ENCODE results near the gene FSCN2.

Gene FSCN2

GRCh38 chr17:81558115-81558468 is 29.9 kb downstream of the FSCN2 start:
- no peak for DNase-seq (ENCODE audit: low spot score)

- DNase-seq (ENCODE audit: low spot score), result no peak
These were observed 31.0 kb downstream of the FSCN2 start for GRCh38 chr17:81558941-81559806.

- DNase-seq (ENCODE audit: low spot score), result no peak
These were observed 33.3 kb downstream of the FSCN2 start for GRCh38 chr17:81561494-81561885.

- no peak for DNase-seq (ENCODE audit: low spot score)
These were observed 35.8 kb downstream of the FSCN2 start for GRCh38 chr17:81563861-81564586.

GRCh38 chr17:81564778-81565177 is 36.6 kb downstream of the FSCN2 start:
- no peak for DNase-seq (ENCODE audit: low spot score)

GRCh38 chr17:81565231-81565630 is 37.1 kb downstream of the FSCN2 start:
- DNase-seq (ENCODE audit: low spot score), result no peak

- no peak for DNase-seq (ENCODE audit: low spot score)
These were observed 38.4 kb downstream of the FSCN2 start for GRCh38 chr17:81566461-81567126.

- no peak for DNase-seq (ENCODE audit: low spot score)
These were observed 39.0 kb downstream of the FSCN2 start for GRCh38 chr17:81567191-81567590.

- DNase-seq (ENCODE audit: low spot score), result no peak
These were observed 40.2 kb downstream of the FSCN2 start for GRCh38 chr17:81568416-81568815.

- peak; percentile 25 for DNase-seq (ENCODE audit: low spot score)
These were observed 41.9 kb downstream of the FSCN2 start for GRCh38 chr17:81569986-81570514.

- peak; percentile 18 for DNase-seq (ENCODE audit: low spot score)
These were observed 42.8 kb downstream of the FSCN2 start for GRCh38 chr17:81570964-81571363.

- peak; percentile 45 for DNase-seq (ENCODE audit: low spot score)
These were observed 44.5 kb downstream of the FSCN2 start for GRCh38 chr17:81572563-81573168.

GRCh38 chr17:81573794-81574642 is 45.8 kb downstream of the FSCN2 start:
- DNase-seq (ENCODE audit: low spot score), result peak; percentile 75

GRCh38 chr17:81574643-81574956 is 46.4 kb downstream of the FSCN2 start:
- DNase-seq (ENCODE audit: low spot score), result no peak

- DNase-seq (ENCODE audit: low spot score), result no peak
These were observed 47.7 kb downstream of the FSCN2 start for GRCh38 chr17:81575836-81576235.

GRCh38 chr17:81576621-81577277 is 48.6 kb downstream of the FSCN2 start:
- DNase-seq (ENCODE audit: low spot score), result peak; percentile 51

GRCh38 chr17:81577278-81578000 is 49.3 kb downstream of the FSCN2 start:
- DNase-seq (ENCODE audit: low spot score), result peak; percentile 36

GRCh38 chr17:81578038-81578441 is 49.9 kb downstream of the FSCN2 start:
- DNase-seq (ENCODE audit: low spot score), result no peak

GRCh38 chr17:81578561-81579225 is 50.5 kb downstream of the FSCN2 start:
- no peak for DNase-seq (ENCODE audit: low spot score)

- DNase-seq (ENCODE audit: low spot score), result peak; percentile 37
These were observed 51.1 kb downstream of the FSCN2 start for GRCh38 chr17:81579298-81579697.

Measured in D341Med (cell line).